ENCODE measurements around the gene OR51A7.

DNA sequence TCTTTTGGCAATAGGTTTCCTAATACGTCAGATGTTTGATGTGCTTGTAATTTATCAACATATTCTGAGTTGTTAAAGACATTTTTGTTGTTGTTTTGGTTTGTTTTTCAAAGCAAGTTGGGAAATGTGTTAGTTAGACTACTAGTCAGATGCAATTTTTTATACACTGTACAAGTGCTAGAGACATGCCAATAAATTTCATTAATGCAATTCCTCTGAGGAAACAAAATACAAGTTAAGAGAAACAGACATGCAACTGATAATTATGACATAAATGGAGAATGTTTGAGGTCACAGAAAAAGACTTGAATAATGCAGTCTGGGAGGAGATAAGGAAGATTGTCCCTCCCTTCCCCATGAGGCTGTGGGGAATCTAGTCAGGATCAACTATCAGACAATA, 16.0 kb upstream of the OR51A7 start:
- TF ChIP-seq, protein P1, sequence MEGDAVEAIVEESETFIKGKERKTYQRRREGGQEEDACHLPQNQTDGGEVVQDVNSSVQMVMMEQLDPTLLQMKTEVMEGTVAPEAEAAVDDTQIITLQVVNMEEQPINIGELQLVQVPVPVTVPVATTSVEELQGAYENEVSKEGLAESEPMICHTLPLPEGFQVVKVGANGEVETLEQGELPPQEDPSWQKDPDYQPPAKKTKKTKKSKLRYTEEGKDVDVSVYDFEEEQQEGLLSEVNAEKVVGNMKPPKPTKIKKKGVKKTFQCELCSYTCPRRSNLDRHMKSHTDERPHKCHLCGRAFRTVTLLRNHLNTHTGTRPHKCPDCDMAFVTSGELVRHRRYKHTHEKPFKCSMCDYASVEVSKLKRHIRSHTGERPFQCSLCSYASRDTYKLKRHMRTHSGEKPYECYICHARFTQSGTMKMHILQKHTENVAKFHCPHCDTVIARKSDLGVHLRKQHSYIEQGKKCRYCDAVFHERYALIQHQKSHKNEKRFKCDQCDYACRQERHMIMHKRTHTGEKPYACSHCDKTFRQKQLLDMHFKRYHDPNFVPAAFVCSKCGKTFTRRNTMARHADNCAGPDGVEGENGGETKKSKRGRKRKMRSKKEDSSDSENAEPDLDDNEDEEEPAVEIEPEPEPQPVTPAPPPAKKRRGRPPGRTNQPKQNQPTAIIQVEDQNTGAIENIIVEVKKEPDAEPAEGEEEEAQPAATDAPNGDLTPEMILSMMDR (IDR thresholded peaks at IDR 0.05), result no peak
- TF ChIP-seq EZH2 (IDR thresholded peaks at IDR 0.05; ENCODE audit: borderline replicate concordance, insufficient read depth, low read depth, low read length, poor library complexity, severe bottlenecking), result no peak

All from B cell (primary cell).